ENCODE results near the gene C16orf87.

DNA sequence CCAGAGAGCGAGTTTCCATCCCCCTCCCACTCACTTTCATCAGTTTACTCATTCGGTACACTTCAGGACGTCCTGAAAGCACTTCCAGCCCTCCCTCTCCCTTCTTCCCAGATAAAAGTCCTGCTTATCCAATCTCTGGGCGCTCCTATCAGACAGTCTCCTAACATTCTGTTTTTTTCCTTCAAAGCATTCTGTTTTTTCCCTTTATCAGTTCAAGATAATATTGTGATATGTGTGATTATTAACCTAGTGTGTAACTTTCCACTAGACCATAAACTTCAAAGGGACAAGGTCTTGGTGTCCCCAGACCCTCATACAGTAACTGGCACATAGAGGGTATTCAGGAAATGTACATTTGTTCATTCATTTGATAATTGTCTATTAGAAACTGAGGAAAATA, 24.4 kb upstream of the C16orf87 start:
- TF ChIP-seq, protein P1, sequence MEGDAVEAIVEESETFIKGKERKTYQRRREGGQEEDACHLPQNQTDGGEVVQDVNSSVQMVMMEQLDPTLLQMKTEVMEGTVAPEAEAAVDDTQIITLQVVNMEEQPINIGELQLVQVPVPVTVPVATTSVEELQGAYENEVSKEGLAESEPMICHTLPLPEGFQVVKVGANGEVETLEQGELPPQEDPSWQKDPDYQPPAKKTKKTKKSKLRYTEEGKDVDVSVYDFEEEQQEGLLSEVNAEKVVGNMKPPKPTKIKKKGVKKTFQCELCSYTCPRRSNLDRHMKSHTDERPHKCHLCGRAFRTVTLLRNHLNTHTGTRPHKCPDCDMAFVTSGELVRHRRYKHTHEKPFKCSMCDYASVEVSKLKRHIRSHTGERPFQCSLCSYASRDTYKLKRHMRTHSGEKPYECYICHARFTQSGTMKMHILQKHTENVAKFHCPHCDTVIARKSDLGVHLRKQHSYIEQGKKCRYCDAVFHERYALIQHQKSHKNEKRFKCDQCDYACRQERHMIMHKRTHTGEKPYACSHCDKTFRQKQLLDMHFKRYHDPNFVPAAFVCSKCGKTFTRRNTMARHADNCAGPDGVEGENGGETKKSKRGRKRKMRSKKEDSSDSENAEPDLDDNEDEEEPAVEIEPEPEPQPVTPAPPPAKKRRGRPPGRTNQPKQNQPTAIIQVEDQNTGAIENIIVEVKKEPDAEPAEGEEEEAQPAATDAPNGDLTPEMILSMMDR (IDR thresholded peaks at IDR 0.05; ENCODE audit: insufficient read depth, low read length): no peak
- TF ChIP-seq GABPA (IDR thresholded peaks at IDR 0.05; ENCODE audit: low read depth): no peak
- TF ChIP-seq, protein P2, sequence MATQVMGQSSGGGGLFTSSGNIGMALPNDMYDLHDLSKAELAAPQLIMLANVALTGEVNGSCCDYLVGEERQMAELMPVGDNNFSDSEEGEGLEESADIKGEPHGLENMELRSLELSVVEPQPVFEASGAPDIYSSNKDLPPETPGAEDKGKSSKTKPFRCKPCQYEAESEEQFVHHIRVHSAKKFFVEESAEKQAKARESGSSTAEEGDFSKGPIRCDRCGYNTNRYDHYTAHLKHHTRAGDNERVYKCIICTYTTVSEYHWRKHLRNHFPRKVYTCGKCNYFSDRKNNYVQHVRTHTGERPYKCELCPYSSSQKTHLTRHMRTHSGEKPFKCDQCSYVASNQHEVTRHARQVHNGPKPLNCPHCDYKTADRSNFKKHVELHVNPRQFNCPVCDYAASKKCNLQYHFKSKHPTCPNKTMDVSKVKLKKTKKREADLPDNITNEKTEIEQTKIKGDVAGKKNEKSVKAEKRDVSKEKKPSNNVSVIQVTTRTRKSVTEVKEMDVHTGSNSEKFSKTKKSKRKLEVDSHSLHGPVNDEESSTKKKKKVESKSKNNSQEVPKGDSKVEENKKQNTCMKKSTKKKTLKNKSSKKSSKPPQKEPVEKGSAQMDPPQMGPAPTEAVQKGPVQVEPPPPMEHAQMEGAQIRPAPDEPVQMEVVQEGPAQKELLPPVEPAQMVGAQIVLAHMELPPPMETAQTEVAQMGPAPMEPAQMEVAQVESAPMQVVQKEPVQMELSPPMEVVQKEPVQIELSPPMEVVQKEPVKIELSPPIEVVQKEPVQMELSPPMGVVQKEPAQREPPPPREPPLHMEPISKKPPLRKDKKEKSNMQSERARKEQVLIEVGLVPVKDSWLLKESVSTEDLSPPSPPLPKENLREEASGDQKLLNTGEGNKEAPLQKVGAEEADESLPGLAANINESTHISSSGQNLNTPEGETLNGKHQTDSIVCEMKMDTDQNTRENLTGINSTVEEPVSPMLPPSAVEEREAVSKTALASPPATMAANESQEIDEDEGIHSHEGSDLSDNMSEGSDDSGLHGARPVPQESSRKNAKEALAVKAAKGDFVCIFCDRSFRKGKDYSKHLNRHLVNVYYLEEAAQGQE (IDR thresholded peaks at IDR 0.05; ENCODE audit: insufficient replicate concordance, low read depth): no peak

Data from HL-60 (cell line).